DMS79 (cell line): ENCODE data around the gene GZMM.
A peak's percentile ranks its signal among the peaks of the same experiment; 100 is the strongest.

Experiments
- DNase-seq: peaks from one replicate; lab custom pipeline; 2025; lab: John Stamatoyannopoulos, UW

Gene GZMM

DNA sequence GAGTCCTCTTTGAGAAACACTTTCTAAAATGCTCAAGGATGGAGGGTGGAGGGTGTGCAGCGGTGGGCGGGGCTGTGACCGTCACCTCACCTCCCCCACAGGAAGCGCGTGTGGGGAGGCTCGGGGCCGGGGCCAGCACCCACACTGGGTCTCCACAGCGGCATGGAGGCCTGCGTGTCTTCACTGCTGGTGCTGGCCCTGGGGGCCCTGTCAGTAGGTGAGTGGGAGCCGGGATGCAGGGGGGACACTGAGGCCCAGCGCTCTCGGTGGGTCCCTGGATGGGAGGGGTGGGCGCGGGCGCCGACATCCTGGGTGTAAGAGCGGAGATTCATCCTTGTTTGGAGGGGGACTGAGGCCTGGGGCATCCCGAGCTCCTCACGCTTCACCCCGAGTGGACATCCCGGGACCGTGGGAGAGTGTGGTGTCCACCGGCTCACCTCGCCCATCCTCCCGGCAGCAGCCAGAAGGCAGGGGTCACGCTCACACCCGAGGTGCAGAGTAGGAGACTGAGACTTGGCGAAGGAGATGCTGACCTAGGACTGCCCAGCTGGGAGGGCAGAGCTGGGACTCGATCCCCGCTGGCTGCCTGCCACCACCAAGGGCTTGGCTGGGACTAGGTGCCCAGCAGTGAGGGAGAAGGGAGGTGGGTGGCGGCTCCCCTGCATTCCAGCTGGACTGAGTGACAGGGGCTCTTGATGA, at the start of gene GZMM:
TSS of gene GZMM (plus strand) at position 144 of the 699 bp plus-strand sequence. CDS start at position 163, 19 bp downstream.
- DNase-seq = no peak

DNA sequence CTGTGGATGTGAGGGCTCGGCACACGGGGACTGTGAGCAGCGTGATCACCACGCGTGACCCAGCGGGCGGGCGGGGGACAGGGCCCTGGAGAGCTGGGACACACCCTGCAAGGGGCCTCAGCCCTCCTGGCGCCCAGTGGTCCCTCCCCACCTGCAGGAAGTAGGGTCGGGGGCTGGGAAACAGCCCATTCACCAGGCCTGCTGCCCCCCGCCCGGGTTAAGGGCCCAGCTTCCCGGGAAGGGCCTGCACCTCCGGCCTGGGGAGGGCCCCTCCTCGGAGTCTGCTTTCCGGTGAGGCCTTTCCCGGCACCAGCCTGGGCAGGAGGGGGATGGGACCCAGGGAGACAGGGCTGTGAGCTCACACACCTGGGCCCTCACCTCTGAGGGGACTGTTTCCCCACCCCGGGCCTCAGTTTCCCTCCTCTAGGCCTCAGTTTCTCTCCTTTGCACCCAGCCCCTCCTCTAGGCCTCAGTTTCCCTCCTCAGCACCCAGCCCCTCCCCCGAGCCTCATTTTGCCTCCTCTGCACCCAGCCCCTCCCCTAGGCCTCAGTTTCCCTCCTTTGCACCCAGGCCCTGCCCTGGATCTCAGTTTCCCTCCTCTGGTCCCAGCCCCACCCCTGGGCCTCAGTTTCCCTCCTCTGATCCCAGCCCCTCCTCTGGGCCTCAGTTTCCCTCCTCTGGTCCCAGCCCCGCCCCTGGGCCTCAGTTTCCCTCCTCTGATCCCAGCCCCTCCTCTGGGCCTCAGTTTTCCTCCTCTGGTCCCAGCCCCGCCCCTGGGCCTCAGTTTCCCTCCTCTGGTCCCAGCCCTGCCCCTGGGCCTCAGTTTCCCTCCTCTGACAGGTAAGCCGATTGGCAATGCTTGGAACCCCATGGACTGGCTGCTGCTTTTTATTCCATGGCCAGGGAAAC, 49.4 kb upstream of the GZMM start:
- no peak for DNase-seq

DNA sequence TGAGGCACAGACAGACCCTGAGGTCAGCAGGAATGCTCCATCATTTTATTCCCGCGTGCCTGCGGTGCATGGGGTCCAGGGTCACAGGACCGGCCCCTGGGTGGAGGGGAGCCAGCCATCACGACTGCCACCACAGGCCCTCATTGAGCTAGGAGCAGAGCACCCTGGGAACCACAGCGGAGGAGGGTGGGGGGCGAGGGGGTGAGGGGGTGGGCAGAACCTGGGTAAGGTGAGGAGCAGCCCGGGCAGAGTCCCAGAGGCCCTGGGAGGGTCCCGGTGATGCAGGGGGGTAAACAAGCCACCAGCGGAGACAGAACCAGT, 48.8 kb upstream of the GZMM start:
- no peak for DNase-seq

DNA sequence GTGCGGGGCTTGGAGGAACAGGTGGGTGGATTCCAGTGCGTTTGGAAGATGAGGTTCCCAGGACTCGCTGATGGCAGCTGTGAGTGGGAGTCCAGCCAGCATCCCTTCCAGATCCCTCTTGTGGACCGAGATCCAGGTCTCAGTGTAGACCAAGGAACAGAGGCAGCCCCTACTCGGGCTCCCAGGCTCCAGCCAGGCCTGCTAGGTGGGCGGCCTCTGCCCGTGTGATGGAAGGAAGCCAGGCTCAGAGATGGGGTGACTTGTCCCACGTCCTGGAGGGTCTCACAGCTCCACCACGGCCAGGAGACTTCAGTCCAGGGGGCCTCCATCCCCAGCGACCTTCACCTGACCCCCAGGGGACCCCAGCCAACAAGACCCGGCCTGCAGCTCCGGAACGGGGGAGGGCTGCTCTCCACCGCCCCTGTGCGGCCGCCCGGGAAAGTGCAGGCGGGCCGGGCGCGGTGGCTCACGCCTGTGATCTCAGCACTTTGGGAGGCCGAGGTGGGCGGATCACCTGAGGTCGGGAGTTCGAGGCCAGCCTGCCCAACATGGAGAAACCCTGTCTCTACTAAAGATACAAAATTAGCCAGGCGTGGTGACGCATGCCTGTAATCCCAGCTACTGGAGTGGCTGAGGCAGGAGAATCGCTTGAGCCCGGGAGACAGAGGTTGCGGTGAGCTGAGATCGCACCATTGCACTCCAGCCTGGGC, 48.3 kb upstream of the GZMM start:
- no peak for DNase-seq

DNA sequence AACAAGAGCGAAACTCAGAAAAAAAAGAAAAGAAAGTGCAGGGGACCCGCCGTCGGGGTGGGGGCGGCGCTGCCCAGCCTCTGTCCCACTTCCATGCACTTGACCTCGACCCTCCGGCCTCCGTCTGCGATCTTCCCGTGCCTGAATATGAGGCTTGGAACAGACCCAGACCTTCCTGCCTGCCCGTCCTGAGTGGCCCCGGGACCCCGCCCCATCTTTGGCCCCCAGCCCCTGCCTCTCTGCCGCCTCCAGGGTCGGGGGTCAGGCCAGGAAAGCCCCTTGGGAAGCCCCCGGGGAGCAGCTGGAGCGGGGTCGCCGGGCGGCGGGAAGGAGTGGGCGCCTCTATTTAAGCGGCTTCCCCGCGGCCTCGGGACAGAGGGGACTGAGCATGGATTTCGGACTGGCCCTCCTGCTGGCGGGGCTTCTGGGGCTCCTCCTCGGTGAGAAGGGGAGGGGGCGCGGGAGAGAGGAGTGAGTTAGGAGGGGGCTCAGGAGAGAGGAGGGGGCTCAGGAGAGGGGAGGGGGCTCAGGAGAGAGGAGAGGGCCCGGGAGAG, 47.7 kb upstream of the GZMM start, which contains the start of gene MADCAM1:
TSS of gene MADCAM1 (plus strand) at position 375 of the 554 bp plus-strand sequence. CDS start at position 389, 14 bp downstream.
- DNase-seq = no peak

DNA sequence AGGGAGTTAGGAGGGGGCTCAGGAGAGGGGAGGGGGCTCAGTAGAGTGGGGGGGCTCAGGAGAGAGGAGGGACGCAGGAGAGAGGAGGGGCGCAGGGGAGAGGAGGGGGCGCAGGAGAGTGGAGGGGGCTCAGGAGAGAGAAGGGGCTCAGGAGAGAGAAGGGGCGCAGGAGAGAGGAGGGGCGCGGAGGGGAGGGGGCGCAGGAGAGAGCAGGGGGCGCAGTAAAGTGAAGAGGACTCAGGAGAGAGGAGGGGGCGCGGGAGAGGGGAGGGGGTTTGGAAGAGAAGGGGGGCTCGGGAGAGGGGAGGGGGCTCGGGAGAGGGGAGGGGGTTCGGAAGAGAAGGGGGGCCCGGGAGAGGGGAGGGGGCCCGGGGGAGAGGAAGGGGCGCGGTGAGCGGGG, 46.9 kb upstream of the GZMM start:
- DNase-seq = no peak

DNA sequence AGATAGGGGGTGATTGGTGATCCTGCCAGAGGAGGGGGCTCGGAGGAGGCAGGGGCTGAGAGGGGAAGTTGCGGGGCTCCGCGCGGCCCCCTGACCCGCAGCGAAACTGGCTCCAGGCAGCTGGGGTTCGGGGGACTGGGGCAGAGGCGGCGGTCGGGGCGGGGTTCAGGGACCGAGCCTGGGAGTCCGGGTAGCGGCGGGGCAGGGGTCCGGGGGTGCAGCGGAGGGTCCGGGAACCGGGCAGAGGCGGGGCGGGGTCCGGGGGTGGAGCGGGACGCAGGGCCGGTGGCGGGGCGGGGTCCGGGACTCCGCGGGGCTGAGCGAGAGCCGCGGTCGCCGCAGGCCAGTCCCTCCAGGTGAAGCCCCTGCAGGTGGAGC, 46.4 kb upstream of the GZMM start:
- no peak for DNase-seq

DNA sequence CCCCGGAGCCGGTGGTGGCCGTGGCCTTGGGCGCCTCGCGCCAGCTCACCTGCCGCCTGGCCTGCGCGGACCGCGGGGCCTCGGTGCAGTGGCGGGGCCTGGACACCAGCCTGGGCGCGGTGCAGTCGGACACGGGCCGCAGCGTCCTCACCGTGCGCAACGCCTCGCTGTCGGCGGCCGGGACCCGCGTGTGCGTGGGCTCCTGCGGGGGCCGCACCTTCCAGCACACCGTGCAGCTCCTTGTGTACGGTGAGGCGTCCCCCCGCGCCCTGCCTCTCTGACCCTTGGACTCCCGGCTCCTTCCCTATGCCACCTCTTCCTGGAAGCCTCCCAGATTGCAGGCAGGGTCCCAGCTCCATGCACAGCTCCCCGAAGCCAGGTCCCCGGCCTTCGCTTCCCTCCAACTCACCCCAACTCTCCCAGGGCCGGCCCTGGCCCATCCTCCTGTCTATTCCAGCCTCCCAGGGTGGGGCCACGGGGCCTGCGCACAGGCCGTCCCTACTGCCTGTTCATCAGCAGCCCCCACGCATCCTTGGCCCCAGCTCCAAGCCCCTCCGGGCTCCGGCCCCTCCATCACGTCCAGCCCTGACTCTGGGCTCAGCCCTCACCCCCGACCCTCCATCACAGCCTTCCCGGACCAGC, 45.9 kb upstream of the GZMM start:
- DNase-seq = no peak

DNA sequence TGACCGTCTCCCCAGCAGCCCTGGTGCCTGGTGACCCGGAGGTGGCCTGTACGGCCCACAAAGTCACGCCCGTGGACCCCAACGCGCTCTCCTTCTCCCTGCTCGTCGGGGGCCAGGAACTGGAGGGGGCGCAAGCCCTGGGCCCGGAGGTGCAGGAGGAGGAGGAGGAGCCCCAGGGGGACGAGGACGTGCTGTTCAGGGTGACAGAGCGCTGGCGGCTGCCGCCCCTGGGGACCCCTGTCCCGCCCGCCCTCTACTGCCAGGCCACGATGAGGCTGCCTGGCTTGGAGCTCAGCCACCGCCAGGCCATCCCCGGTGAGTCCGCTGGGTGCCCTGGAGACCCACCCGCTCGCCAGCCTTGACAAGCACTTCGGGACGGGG, 45.4 kb upstream of the GZMM start:
- DNase-seq = no peak

DNA sequence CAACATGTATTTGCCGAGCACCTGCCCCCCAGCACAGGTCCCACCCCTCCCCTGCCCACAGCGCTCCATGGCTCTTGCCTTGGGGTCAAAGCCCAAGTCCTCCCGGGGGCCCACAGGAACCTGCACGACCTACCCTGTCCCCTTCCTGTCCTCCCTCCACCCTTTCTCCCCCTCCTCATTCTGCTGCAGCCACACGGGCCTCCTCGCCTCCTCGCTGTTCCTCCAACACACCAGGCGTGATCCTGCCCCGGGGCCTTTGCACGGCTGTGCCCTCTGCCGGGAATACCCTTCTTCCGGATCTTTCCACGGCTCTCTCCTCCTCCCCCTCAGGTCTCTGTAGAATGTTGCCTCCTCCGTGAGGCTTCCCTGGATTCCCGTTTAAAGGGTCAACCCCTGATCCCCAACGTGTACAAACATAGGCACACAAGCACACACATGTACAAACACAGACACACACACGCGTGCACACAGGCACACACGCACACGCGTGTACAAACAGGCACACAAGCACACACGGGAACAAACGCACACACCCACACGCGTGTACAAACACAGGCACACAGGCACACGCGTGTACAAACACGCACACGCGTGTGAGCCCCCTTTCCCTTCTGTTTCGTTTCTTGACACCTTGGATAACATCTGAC, 44.8 kb upstream of the GZMM start:
- DNase-seq = no peak

DNA sequence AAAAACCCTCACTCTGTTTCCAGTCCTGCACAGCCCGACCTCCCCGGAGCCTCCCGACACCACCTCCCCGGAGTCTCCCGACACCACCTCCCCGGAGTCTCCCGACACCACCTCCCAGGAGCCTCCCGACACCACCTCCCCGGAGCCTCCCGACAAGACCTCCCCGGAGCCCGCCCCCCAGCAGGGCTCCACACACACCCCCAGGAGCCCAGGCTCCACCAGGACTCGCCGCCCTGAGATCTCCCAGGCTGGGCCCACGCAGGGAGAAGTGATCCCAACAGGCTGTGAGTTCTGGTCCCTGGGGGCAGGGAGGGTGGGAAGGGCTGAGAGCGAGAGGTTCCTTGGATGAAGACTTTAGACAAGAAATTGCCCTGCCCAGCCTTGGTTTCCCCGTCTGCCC, 42.2 kb upstream of the GZMM start:
- no peak for DNase-seq

DNA sequence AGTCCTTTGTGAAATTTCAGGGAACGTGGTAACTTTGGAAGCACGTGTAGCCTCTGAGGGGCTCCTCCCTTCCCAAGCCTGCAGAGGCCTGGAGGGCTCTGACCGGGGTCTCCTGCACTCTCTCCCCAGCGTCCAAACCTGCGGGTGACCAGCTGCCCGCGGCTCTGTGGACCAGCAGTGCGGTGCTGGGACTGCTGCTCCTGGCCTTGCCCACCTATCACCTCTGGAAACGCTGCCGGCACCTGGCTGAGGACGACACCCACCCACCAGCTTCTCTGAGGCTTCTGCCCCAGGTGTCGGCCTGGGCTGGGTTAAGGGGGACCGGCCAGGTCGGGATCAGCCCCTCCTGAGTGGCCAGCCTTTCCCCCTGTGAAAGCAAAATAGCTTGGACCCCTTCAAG, 39.2 kb upstream of the GZMM start:
- DNase-seq = no peak

DNA sequence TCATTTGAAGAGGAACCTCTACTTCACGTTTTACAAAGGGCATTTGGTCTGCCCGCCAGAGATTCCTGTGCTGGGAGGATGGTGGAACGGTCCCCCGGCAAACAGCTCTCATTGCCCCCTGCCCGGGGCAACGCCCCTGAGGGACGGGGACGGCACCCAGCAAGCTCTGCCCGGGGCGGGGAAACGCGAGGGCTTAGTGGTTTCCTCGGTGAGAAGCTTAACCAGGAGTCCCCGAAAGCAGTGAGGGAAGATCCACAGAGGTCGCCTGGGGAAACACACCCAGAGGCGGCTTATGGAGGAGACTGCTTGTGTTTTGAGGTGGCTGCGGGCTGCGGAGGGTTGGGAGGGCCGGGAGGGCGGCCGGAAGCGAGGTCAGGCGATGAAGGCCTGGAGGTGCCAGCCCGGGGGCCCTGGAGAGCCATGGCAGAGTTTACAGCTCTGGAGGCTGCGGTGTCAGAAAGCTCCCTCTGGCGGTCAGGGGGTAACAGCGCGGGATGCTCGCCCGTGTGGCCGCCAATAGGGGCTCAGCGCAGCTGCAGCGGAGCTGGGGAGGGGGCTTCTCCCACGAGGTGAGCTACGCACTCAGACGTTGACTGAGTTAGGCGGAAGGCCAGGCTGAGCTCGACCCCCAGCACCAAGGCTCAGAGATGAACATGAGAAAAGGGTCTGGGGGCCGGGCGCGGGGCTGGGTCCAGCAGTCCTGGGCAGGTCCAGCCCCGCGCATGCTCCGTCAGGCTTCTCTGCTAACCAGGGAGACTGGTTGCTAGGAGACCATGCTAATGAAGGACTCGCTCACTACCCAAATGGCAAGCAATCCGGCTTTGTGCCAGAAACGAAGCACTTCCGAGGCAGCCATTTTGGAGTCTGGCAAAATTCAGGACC, 37.2 kb upstream of the GZMM start:
- peak; percentile 99 for DNase-seq

DNA sequence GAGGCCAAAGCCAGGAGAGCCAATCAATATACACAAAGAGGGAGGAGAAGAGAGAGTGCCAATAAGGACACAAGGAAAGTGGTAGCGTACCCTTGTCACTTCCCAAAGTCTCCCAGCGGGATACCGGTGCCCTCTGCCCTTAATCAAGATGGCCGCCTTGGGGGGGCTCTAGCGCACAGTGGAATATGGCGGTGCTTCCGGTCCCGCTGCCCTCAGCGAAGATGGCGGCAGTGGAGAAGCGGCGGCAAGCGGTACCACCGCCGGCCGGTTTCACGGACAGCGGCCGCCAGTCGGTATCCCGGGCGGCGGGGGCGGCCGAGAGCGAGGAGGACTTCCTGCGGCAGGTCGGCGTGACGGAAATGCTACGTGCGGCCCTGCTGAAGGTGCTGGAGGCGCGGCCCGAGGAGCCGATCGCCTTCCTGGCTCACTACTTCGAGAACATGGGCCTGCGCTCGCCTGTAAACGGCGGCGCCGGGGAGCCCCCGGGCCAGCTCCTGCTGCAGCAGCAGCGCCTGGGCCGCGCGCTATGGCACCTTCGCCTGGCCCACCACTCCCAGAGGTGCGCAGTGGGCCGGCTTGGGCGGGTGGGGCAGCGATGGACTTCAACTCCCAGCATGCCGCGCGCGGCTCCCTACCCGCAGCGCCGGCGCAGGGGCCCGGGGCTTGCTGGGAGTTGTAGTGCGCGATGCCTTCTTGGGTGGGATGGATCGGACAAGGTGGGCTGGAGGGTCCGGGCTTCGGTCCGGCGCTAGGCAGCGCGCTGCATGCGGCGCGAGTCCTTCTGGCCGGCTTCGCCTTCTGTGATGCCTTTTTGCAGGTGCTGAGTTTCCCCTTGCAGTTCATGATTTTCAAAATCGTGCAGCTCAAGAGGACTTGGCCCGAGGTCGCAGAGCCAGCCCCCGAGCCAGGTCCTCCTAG, 36.3 kb upstream of the GZMM start, which contains the start of gene TPGS1:
TSS of gene TPGS1 (plus strand) at position 212 of the 918 bp plus-strand sequence. CDS start at position 222, 10 bp downstream.
- peak; percentile 55 for DNase-seq

DNA sequence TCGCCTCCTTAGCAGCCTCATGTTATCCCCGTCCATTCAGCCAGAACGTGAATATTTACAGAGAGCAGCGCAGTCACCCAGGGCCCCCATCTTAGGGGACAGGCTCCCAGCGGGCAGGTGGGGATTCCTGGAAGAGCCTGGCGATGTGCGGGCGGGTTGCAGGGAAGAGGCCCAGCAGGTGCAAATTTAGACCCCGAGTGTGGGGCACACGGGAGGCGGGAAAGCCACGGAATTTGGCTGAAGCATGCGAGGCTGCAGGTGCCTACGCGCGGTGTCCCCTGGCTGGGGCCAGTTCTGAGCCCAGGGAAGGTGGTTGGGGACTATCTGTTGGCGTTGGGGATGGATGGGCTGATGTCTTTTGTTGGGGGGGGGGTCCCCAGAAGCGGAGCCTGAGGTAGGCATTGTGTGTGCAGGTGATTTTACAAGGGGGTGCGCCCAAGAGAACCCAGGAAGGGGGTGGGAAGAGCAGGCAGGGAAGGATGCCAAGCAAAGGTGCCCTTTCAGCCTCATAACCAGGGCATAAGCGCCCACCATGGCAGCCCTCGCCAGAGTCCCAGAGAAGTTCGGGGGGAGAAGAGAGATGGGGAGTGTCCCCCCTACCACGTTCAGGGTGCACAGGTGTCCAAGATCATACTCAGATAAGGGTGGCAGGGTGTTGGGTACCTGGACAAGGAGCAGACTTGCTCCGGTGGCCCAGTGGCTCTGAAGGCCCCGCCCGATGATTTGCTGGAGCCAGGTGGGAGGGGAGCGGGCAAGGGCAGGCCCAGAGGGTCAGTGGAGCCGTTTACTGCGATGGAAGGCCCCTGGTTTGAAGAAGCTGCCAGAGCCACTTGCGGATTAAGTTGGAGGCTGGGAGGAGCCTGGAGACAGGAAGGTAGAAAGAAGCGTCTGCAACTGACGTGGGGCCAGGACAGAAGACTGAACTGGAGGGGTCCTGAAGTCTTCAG, 35.4 kb upstream of the GZMM start:
- DNase-seq = peak; percentile 43

DNA sequence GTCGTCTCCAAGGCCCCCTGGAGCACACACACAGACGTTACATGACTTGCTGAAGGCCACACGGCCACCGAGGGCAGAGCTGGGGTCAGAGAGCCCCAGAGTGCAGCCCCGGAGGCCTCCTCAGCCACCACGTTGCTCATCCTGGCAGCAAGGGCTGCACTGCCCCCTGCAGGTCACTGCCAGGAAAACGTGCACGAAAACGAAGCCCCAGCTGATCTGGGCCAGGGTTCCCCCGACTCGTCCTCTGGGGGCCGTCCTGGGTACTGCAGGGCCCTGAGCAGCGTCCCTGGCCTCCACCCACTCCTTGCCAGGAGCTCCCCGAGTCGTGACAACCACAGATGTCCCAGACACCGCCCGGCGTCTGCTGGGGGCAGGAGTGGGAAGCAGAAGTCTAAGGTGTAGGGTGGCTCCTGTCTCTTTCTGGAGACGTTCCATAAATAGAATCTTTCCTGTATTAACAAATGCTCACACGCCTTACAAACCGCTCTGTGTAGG, 33.2 kb upstream of the GZMM start:
- DNase-seq = peak; percentile 70

DNA sequence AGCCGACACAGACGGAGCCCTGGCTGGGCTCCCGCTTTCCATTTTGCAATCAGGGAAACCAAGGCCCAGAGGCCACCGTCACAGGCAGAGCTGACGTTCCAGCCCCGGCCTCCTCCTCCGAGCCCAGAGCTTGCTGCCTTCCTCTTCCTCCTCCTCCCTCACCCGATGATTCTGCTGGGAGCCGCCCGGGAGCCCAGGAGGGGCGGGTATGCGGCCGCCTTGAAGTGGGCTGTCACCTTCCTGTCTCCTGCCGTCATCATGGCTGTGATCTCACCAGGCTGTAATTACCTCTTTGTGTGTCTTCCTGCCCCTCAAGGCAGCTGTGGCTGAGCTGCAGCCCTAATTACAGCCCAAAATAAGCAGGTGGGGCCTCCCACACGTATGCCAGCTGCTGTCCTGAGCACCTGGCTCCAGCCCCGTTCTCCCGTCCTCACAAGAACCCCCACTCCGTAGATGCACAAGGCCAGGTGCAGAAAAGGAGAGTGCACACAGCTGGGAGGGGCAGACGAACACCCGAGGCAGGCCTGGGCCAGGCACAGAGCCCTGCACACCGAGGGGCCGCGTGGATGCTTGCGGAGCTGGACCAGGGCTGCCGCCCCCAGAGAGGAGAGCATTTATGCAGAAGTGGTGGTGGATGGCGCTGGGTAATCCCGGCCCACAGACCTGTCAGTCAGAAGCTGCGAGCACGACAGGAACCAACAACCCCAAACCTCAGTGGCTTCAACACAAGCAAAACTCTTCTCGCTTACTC, 32.6 kb upstream of the GZMM start:
- peak; percentile 95 for DNase-seq
